ENCODE data around the gene RASGRF1. TPM values are rescaled to one million over a fixed set of nuclear protein-coding genes. Genes with fewer than 3 reads are reported as not detected.

RASGRF1 gene
- polyA plus RNA-seq, 1 donor, result 0.61 TPM

GRCh38 chr15:79083154-79083553 is 7.4 kb downstream of the RASGRF1 start:
- no CpG with 5 or more reads among the region's 14 CpGs for WGBS (ENCODE audit: insufficient coverage, low lambda C conversion rate)
- Histone ChIP-seq H3K27me3 (ENCODE audit: control insufficient read depth, insufficient read depth, low read length) (peaks cover 51% of the 10 kb centered on the region), H3K36me3 (ENCODE audit: control insufficient read depth, insufficient read depth, low read length) (no peaks in the 10 kb centered on the region), H3K4me1 (ENCODE audit: control insufficient read depth, insufficient read depth, low read length) (no peaks in the 10 kb centered on the region), H3K4me3 (ENCODE audit: low read length) (no peak overlapping the region), H3K9me3 (ENCODE audit: control insufficient read depth, low read depth, low read length) (no peaks in the 10 kb centered on the region), H3K27ac (ENCODE audit: low read length) (no peak overlapping the region)
- no peak for DNase-seq

- no peak for DNase-seq
- H3K9me3 ChIP-seq (ENCODE audit: control insufficient read depth, low read depth, low read length), result no peaks in the 10 kb centered on the region
- no peaks in the 10 kb centered on the region for H3K36me3 ChIP-seq (ENCODE audit: control insufficient read depth, insufficient read depth, low read length)
- peaks cover 44% of the 10 kb centered on the region for H3K27me3 ChIP-seq (ENCODE audit: control insufficient read depth, insufficient read depth, low read length)
- no peak overlapping the region for H3K27ac ChIP-seq (ENCODE audit: low read length)
- H3K4me3 ChIP-seq (ENCODE audit: low read length), result no peak overlapping the region
- H3K4me1 ChIP-seq (ENCODE audit: control insufficient read depth, insufficient read depth, low read length), result no peaks in the 10 kb centered on the region
- WGBS (ENCODE audit: insufficient coverage, low lambda C conversion rate), result no CpG with 5 or more reads among the region's 6 CpGs
Observed at GRCh38 chr15:79082363-79083070, 8.1 kb downstream of the RASGRF1 start.

DNA sequence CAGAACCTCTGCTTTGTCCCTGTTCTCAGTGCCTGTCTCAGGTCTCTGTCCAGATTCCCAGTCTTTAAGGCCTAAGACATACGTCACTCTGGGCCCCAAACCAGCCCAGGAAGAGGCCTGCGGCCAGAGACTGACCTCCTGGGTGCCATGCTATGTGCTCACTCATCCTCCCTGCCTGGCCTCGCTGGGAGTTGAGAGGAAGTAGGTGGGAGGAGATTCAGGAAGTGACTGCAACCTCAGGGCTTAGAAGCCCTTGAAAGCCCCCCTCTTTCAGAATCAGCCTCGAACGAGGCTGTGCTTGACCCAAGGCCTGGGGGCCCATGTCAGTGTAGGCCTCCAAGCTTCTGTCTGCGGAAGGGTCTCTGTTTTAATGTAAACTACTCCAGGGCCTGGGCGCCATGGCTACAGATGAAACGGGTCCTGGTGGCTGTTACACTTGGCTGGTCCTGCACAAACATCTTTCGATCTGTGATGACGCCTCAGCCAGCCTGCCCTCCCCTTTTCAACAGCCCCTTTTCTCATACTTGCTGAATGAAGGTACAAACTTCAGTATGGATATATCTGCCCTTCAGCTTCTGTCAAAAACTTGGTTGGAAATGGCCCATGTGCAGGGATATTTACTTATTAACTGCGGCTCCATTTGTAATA is 11.7 kb downstream of the RASGRF1 start:
- no peak for DNase-seq
- no CpG with 5 or more reads among the region's 11 CpGs for WGBS (ENCODE audit: insufficient coverage, low lambda C conversion rate)
- Histone ChIP-seq H3K36me3 (ENCODE audit: control insufficient read depth, insufficient read depth, low read length) (no peaks in the 10 kb centered on the region), H3K9me3 (ENCODE audit: control insufficient read depth, low read depth, low read length) (no peaks in the 10 kb centered on the region), H3K4me1 (ENCODE audit: control insufficient read depth, insufficient read depth, low read length) (no peaks in the 10 kb centered on the region), H3K27me3 (ENCODE audit: control insufficient read depth, insufficient read depth, low read length) (peaks cover 15% of the 10 kb centered on the region), H3K4me3 (ENCODE audit: low read length) (no peak overlapping the region), H3K27ac (ENCODE audit: low read length) (no peak overlapping the region)

DNA sequence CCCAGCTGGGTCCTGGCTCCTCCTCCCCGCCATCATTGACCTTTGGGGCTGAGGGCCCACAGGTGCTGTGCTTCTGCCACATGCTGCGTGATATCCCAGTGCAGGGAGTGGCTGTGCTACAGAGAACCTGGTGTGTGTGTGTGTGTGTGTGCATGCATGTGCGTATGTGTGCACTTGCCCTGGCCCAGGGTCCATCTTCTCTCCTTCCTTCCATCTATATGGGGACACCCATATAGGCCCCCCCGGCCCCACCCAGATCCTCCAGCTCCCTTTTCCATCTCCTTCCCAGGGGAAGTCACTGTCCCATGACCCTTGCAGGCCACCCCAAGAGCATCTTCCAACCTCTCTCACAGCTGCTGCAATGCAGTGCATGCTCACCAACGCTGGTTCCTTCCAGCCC is 12.6 kb downstream of the RASGRF1 start:
- Histone ChIP-seq H3K4me1 (ENCODE audit: control insufficient read depth, insufficient read depth, low read length) (no peaks in the 10 kb centered on the region), H3K27me3 (ENCODE audit: control insufficient read depth, insufficient read depth, low read length) (peaks cover 14% of the 10 kb centered on the region), H3K9me3 (ENCODE audit: control insufficient read depth, low read depth, low read length) (no peaks in the 10 kb centered on the region), H3K27ac (ENCODE audit: low read length) (no peak overlapping the region), H3K36me3 (ENCODE audit: control insufficient read depth, insufficient read depth, low read length) (no peaks in the 10 kb centered on the region), H3K4me3 (ENCODE audit: low read length) (no peak overlapping the region)
- no CpG with 5 or more reads among the region's 5 CpGs for WGBS (ENCODE audit: insufficient coverage, low lambda C conversion rate)
- no peak for DNase-seq

DNA sequence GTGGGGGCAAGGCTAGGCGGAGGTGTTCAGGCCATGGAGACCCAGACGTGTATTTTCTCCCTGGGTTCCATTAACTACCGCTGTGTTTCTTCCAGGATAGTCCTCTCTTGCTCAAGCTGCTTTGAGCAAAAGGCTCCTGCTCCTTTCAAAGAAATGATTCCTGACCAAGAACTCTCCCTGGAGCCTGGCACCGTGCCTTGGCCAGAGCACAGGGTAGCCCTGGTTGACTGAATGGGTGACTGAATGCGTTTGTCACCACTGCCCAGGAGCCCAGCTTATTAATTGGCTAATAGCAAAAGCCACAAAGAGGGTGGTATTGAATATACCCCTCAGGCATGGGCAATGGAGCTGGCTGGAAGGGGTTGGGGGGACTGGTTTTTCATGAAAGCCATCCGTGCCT is 13.9 kb downstream of the RASGRF1 start:
- WGBS (ENCODE audit: insufficient coverage, low lambda C conversion rate), result no CpG with 5 or more reads among the region's 6 CpGs
- Histone ChIP-seq H3K9me3 (ENCODE audit: control insufficient read depth, low read depth, low read length) (no peaks in the 10 kb centered on the region), H3K27me3 (ENCODE audit: control insufficient read depth, insufficient read depth, low read length) (peaks cover 7% of the 10 kb centered on the region), H3K4me3 (ENCODE audit: low read length) (no peak overlapping the region), H3K4me1 (ENCODE audit: control insufficient read depth, insufficient read depth, low read length) (no peaks in the 10 kb centered on the region), H3K36me3 (ENCODE audit: control insufficient read depth, insufficient read depth, low read length) (no peaks in the 10 kb centered on the region), H3K27ac (ENCODE audit: low read length) (no peak overlapping the region)
- no peak for DNase-seq

DNA sequence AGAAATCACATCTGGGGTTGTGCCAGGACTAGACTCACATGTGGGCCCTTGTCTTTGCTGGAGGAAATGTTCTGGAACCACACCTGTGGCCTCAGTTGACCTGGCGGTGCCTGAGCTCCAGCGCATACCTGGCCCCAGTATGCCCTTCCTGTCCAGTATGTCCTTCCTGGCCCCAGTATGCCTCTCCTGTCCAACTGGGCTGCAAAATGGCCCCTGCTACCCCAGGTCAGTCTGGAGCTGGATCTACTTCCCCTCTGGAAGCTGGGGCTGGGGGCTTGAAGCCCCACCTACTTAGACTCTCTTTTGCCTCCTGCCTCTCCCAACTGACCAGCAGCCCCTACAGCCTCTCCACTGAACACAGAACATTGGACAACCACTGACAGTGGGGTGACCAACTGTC is 15.3 kb downstream of the RASGRF1 start:
- Histone ChIP-seq H3K4me1 (ENCODE audit: control insufficient read depth, insufficient read depth, low read length) (no peaks in the 10 kb centered on the region), H3K27me3 (ENCODE audit: control insufficient read depth, insufficient read depth, low read length) (no peaks in the 10 kb centered on the region), H3K4me3 (ENCODE audit: low read length) (no peak overlapping the region), H3K27ac (ENCODE audit: low read length) (no peak overlapping the region), H3K9me3 (ENCODE audit: control insufficient read depth, low read depth, low read length) (no peaks in the 10 kb centered on the region), H3K36me3 (ENCODE audit: control insufficient read depth, insufficient read depth, low read length) (no peaks in the 10 kb centered on the region)
- no peak for DNase-seq
- no CpG with 5 or more reads among the region's 2 CpGs for WGBS (ENCODE audit: insufficient coverage, low lambda C conversion rate)

- H3K27me3 ChIP-seq (ENCODE audit: control insufficient read depth, insufficient read depth, low read length), result no peaks in the 10 kb centered on the region
- H3K36me3 ChIP-seq (ENCODE audit: control insufficient read depth, insufficient read depth, low read length), result no peaks in the 10 kb centered on the region
- 71% methylated on average over 3 of the region's 9 CpGs for WGBS (ENCODE audit: insufficient coverage, low lambda C conversion rate)
- H3K4me3 ChIP-seq (ENCODE audit: low read length), result no peak overlapping the region
- H3K9me3 ChIP-seq (ENCODE audit: control insufficient read depth, low read depth, low read length), result no peaks in the 10 kb centered on the region
- no peak for DNase-seq
- H3K4me1 ChIP-seq (ENCODE audit: control insufficient read depth, insufficient read depth, low read length), result no peaks in the 10 kb centered on the region
- no peak overlapping the region for H3K27ac ChIP-seq (ENCODE audit: low read length)
Observed at GRCh38 chr15:79073336-79073735, 17.2 kb downstream of the RASGRF1 start.

- Histone ChIP-seq H3K9me3 (ENCODE audit: control insufficient read depth, low read depth, low read length) (no peaks in the 10 kb centered on the region), H3K36me3 (ENCODE audit: control insufficient read depth, insufficient read depth, low read length) (no peaks in the 10 kb centered on the region), H3K4me1 (ENCODE audit: control insufficient read depth, insufficient read depth, low read length) (peaks cover 12% of the 10 kb centered on the region), H3K4me3 (ENCODE audit: low read length) (no peak overlapping the region), H3K27me3 (ENCODE audit: control insufficient read depth, insufficient read depth, low read length) (no peaks in the 10 kb centered on the region), H3K27ac (ENCODE audit: low read length) (no peak overlapping the region)
- WGBS (ENCODE audit: insufficient coverage, low lambda C conversion rate), result no CpG with 5 or more reads among the region's 3 CpGs
- DNase-seq, result no peak
Observed at GRCh38 chr15:79071901-79072300, 18.7 kb downstream of the RASGRF1 start.

- Histone ChIP-seq H3K4me1 (ENCODE audit: control insufficient read depth, insufficient read depth, low read length) (peaks cover 20% of the 10 kb centered on the region), H3K27ac (ENCODE audit: low read length) (no peak overlapping the region), H3K4me3 (ENCODE audit: low read length) (no peak overlapping the region), H3K36me3 (ENCODE audit: control insufficient read depth, insufficient read depth, low read length) (no peaks in the 10 kb centered on the region), H3K9me3 (ENCODE audit: control insufficient read depth, low read depth, low read length) (no peaks in the 10 kb centered on the region), H3K27me3 (ENCODE audit: control insufficient read depth, insufficient read depth, low read length) (no peaks in the 10 kb centered on the region)
- no CpG with 5 or more reads among the region's 2 CpGs for WGBS (ENCODE audit: insufficient coverage, low lambda C conversion rate)
- DNase-seq, result no peak
Observed at GRCh38 chr15:79068790-79069189, 21.8 kb downstream of the RASGRF1 start.

DNA sequence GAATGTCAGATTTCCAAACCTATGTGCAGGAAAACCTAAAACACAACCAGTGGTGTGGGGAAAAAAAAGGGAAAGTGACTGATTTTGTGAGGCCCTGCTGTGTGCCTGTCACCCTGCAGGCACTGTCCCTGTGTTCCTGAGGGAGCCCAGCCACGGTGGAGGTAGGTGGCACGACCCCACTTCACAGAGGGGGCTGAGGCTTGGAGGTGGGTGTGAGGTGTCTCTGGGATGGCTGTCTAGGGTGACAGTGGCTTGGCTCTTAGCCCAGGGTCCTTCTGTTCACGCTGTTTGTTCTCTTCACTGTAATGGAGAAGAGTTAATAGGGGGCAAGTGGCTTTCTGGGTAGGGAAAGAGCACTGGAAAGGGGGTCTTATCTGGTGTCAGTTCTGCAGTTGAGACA is 22.6 kb downstream of the RASGRF1 start:
- Histone ChIP-seq H3K9me3 (ENCODE audit: control insufficient read depth, low read depth, low read length) (no peaks in the 10 kb centered on the region), H3K27ac (ENCODE audit: low read length) (no peak overlapping the region), H3K4me3 (ENCODE audit: low read length) (no peak overlapping the region), H3K36me3 (ENCODE audit: control insufficient read depth, insufficient read depth, low read length) (no peaks in the 10 kb centered on the region), H3K27me3 (ENCODE audit: control insufficient read depth, insufficient read depth, low read length) (no peaks in the 10 kb centered on the region), H3K4me1 (ENCODE audit: control insufficient read depth, insufficient read depth, low read length) (peaks cover 20% of the 10 kb centered on the region)
- DNase-seq, result no peak
- whole genome bisulfite sequencing (ENCODE audit: insufficient coverage, low lambda C conversion rate), result no CpG with 5 or more reads among the region's 3 CpGs

Data from large intestine (tissue), 3 donors.